ENCODE results near the gene CHMP6. TPM values are rescaled to one million over a fixed set of nuclear protein-coding genes. Genes with fewer than 3 reads are reported as not detected.
A peak's percentile ranks its signal among the peaks of the same experiment; 100 is the strongest.

The CHMP6 gene
- total RNA-seq (2014; rRNA removed; shearing (Covaris generic)) = 9.7 and 12.7 TPM in 2 replicates

GRCh38 chr17:80991645-80992076 lies at the start of gene CHMP6:
CHMP6 (plus strand) TSS chr17:80991841; CDS start chr17:80991919, 78 bp downstream.
- peak; percentile 53 for DNase-seq (ENCODE audit: low spot score)

DNA sequence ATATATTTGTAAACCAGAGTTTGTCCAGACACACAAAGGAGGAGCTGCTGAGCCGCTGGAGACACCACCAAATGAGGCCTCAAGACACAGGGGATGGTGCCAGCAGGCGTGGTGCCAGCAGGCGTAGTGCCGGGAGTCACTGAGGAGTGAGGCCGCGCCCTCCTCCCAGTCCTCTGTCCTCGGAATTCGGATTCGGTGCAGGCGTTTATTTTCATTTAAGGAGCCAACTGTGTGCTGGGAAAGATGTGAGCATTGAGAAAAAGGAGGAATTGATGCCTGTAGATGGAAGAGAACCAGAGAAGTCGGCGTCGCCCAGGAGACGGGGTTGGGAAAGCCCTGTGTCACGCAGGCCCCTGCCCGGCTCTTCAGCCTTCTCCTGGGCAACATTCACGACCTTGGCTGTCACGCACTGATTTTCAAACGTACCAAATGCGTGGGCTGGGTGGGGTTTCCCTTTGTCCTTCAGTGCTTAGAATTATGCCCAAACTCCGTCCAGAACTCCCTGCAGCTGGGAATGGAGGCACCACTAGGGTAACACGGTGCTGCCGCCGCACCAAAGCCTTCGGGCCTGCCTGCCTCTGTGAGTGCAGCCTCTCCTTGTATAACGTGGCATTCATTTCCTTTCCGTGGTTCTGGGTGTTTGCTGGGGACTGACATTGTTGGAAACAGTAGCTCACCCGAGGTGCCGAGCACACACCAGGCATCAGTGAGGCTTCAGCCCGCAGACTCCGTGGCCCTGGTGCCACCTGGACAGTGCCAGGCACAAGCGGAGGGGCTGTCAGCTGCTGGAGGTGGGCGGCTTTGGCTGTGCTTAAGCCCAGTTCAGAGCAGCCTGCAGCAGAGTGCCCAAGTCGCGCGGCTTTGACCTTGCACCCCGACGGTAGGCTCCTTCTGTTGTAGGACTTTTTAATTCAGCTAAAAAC lies 49.0 kb upstream of the CHMP6 start:
- no peak for DNase-seq (ENCODE audit: low spot score)

DNA sequence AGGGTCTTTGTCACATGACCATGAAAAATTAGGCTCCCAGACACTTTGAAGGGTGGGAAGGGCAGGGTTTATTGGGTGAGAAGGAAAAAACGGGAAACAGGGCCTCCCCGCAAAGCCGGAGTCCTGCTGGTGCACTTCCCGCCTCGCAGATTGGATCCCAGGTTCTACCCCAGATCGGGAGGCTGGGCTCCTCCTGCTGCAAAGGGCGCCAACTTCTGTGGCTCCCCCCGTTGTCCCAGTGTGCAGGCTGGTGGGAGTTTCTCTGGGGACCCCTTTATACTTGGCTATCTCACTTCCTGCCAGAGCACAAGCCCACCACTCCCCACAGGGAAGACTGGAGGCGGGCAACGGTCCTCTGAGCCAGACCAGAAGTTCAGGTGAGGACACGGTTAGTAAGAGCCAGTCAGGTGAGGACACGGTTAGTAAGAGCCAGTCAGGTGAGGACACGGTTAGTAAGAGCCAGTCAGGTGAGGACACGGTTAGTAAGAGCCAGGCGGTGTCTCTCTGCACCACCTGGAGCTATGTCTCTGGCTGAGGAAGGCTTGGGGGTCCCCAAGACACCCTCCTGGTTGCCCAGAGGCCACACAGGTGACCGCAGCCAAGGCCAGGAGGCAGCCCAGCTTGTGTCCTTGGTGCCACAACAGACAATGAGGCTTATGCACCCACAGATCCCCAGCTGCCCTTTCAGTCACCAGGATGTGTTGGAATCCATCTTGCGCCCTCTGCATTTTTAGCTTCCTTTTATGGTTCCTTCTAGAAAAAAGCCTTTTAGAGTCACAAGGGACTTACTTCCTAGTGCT lies 48.1 kb upstream of the CHMP6 start:
- DNase-seq (ENCODE audit: low spot score) = no peak

- no peak for DNase-seq (ENCODE audit: low spot score)
Observed at GRCh38 chr17:80944326-80944725, 47.3 kb upstream of the CHMP6 start.

DNA sequence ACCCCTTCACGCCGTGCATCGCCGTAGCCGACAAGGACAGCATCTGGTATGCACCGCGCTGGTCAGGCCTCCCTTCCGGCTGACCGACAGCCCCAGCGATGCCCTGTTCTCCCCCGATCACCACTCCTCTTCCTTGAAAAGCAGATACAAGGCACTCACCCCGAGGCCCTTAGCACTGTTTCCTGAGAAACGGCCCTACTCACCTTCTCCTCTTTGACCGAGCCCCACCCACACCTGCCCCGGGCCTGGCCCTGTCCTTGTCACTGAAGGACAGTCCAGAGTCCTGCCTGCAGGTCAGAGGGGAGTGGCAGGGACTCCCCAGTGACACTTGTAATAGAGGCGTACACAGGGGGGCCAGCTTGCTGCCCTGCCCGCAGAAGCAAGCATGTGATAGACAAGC lies 45.9 kb upstream of the CHMP6 start:
- DNase-seq (ENCODE audit: low spot score) = no peak

GRCh38 chr17:80946449-80946848 lies 45.2 kb upstream of the CHMP6 start:
- DNase-seq (ENCODE audit: low spot score) = no peak

GRCh38 chr17:80947200-80947940 lies 44.3 kb upstream of the CHMP6 start:
- no peak for DNase-seq (ENCODE audit: low spot score)

GRCh38 chr17:80948019-80948975 lies 43.3 kb upstream of the CHMP6 start:
- no peak for DNase-seq (ENCODE audit: low spot score)

- no peak for DNase-seq (ENCODE audit: low spot score)
Observed at GRCh38 chr17:80948976-80949450, 42.6 kb upstream of the CHMP6 start.

- no peak for DNase-seq (ENCODE audit: low spot score)
Observed at GRCh38 chr17:80949451-80950421, 41.9 kb upstream of the CHMP6 start.

GRCh38 chr17:80950466-80951120 lies 41.0 kb upstream of the CHMP6 start:
- DNase-seq (ENCODE audit: low spot score) = no peak

GRCh38 chr17:80951121-80952090 lies 40.2 kb upstream of the CHMP6 start:
- no peak for DNase-seq (ENCODE audit: low spot score)

GRCh38 chr17:80952291-80952690 lies 39.4 kb upstream of the CHMP6 start:
- no peak for DNase-seq (ENCODE audit: low spot score)

GRCh38 chr17:80953471-80954315 lies 37.9 kb upstream of the CHMP6 start:
- DNase-seq (ENCODE audit: low spot score) = no peak

GRCh38 chr17:80955078-80955477 lies 36.6 kb upstream of the CHMP6 start:
- DNase-seq (ENCODE audit: low spot score) = no peak

GRCh38 chr17:80955671-80956280 lies 35.9 kb upstream of the CHMP6 start:
- DNase-seq (ENCODE audit: low spot score) = no peak

Data from HT-29 (cell line).